ENCODE data around the gene TSSK2. TPM values are rescaled to one million over a fixed set of nuclear protein-coding genes. Genes with fewer than 3 reads are reported as not detected.
A peak's percentile ranks its signal among the peaks of the same experiment; 100 is the strongest.

Gene TSSK2
- total RNA-seq, 1 donor: not detected

- no peak overlapping the region for H3K4me3 ChIP-seq (ENCODE audit: insufficient read depth, low read length)
- H3K27me3 ChIP-seq (ENCODE audit: insufficient read depth, low read length): no peaks in the 10 kb centered on the region
- no peak for TF ChIP-seq CTCF (IDR thresholded peaks at IDR 0.05; ENCODE audit: extremely low read depth, low read depth, low read length)
- peaks cover 3% of the 10 kb centered on the region for H3K36me3 ChIP-seq (ENCODE audit: insufficient read depth, low read length)
- peaks cover 74% of the 10 kb centered on the region for H4K20me1 ChIP-seq (ENCODE audit: insufficient read depth, low read length)
- H3K9me3 ChIP-seq (ENCODE audit: low read depth, low read length): no peaks in the 10 kb centered on the region
- peaks cover 89% of the 10 kb centered on the region for H3K79me2 ChIP-seq (ENCODE audit: insufficient read depth, low read length)
- peaks cover under 1% of the 10 kb centered on the region for H3K4me1 ChIP-seq (ENCODE audit: insufficient read depth, low read length)
- DNase-seq (ENCODE audit: insufficient read length, low spot score, missing footprints): no peak
- H3K4me2 ChIP-seq (ENCODE audit: insufficient read depth, low read length): no peak overlapping the region
- H2AFZ ChIP-seq (ENCODE audit: low read length): no peak overlapping the region
- H3K27ac ChIP-seq (ENCODE audit: low read depth, low read length): no peak overlapping the region
Observed at GRCh38 chr22:19103880-19104821, 27.0 kb upstream of the TSSK2 start.

GRCh38 chr22:19105456-19105855 is 25.7 kb upstream of the TSSK2 start:
- Histone ChIP-seq H3K4me1 (ENCODE audit: insufficient read depth, low read length) (peaks cover 3% of the 10 kb centered on the region), H2AFZ (ENCODE audit: low read length) (no peak overlapping the region), H3K27me3 (ENCODE audit: insufficient read depth, low read length) (no peaks in the 10 kb centered on the region), H3K79me2 (ENCODE audit: insufficient read depth, low read length) (peaks cover 88% of the 10 kb centered on the region), H3K27ac (ENCODE audit: low read depth, low read length) (no peak overlapping the region), H3K4me2 (ENCODE audit: insufficient read depth, low read length) (no peak overlapping the region), H3K9me3 (ENCODE audit: low read depth, low read length) (no peaks in the 10 kb centered on the region), H4K20me1 (ENCODE audit: insufficient read depth, low read length) (peaks cover 78% of the 10 kb centered on the region), H3K4me3 (ENCODE audit: insufficient read depth, low read length) (no peak overlapping the region), H3K36me3 (ENCODE audit: insufficient read depth, low read length) (peaks cover 3% of the 10 kb centered on the region)
- DNase-seq (ENCODE audit: insufficient read length, low spot score, missing footprints): no peak
- TF ChIP-seq CTCF (IDR thresholded peaks at IDR 0.05; ENCODE audit: extremely low read depth, low read depth, low read length): no peak

- Histone ChIP-seq H3K9me3 (ENCODE audit: low read depth, low read length) (no peaks in the 10 kb centered on the region), H3K4me1 (ENCODE audit: insufficient read depth, low read length) (peaks cover 3% of the 10 kb centered on the region), H3K36me3 (ENCODE audit: insufficient read depth, low read length) (no peaks in the 10 kb centered on the region), H3K27me3 (ENCODE audit: insufficient read depth, low read length) (no peaks in the 10 kb centered on the region), H2AFZ (ENCODE audit: low read length) (no peak overlapping the region), H3K27ac (ENCODE audit: low read depth, low read length) (no peak overlapping the region), H3K4me3 (ENCODE audit: insufficient read depth, low read length) (no peak overlapping the region), H3K79me2 (ENCODE audit: insufficient read depth, low read length) (peaks cover 88% of the 10 kb centered on the region), H4K20me1 (ENCODE audit: insufficient read depth, low read length) (peaks cover 77% of the 10 kb centered on the region), H3K4me2 (ENCODE audit: insufficient read depth, low read length) (no peak overlapping the region)
- no peak for DNase-seq (ENCODE audit: insufficient read length, low spot score, missing footprints)
- peak; percentile 26 for TF ChIP-seq CTCF (IDR thresholded peaks at IDR 0.05; ENCODE audit: extremely low read depth, low read depth, low read length)
Observed at GRCh38 chr22:19105867-19106802, 25.0 kb upstream of the TSSK2 start.

All from osteoblast (primary cell).